Retinal pigment epithelial cell (primary cell): ENCODE results near the gene LCNL1.

Experiments
- DNase-seq: peaks from one replicate; pipeline ENCODE4 v3.0.0-alpha.2; 2010; ENCODE audit warnings: low read depth
- H3K4me3 ChIP-seq: 2 replicates; pipeline ENCODE4 v1.5.1; 2011; ENCODE audit warnings: mild to moderate bottlenecking, low read length, control low read depth, moderate library complexity
- TF ChIP-seq, protein P1 (sequence below): conservative IDR thresholded peaks from 2 replicates; pipeline ENCODE4 v1.5.1; 2011; ENCODE audit warnings: low read depth, low read length, control low read depth, inconsistent platforms

LCNL1 gene

DNA sequence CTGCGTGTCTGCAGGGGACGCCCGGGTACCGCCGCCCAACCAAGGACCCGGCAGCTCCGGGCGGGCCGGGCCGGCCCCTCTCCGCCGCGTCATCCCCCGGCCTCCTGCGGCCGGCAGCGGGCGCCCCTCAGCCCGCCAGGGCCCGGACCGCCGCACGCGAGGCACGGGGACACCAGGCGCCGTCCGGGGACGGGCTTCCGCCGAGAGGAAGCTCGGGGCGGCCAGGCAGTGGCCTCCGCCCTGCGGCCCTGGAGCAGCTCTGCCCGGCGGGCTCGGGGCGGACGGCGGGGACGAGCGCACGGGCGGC lies 38.6 kb upstream of the LCNL1 start:
- peak overlapping the region; percentile 68 for H3K4me3 ChIP-seq
- TF ChIP-seq, protein P1, sequence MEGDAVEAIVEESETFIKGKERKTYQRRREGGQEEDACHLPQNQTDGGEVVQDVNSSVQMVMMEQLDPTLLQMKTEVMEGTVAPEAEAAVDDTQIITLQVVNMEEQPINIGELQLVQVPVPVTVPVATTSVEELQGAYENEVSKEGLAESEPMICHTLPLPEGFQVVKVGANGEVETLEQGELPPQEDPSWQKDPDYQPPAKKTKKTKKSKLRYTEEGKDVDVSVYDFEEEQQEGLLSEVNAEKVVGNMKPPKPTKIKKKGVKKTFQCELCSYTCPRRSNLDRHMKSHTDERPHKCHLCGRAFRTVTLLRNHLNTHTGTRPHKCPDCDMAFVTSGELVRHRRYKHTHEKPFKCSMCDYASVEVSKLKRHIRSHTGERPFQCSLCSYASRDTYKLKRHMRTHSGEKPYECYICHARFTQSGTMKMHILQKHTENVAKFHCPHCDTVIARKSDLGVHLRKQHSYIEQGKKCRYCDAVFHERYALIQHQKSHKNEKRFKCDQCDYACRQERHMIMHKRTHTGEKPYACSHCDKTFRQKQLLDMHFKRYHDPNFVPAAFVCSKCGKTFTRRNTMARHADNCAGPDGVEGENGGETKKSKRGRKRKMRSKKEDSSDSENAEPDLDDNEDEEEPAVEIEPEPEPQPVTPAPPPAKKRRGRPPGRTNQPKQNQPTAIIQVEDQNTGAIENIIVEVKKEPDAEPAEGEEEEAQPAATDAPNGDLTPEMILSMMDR = no peak
- DNase-seq = no peak

DNA sequence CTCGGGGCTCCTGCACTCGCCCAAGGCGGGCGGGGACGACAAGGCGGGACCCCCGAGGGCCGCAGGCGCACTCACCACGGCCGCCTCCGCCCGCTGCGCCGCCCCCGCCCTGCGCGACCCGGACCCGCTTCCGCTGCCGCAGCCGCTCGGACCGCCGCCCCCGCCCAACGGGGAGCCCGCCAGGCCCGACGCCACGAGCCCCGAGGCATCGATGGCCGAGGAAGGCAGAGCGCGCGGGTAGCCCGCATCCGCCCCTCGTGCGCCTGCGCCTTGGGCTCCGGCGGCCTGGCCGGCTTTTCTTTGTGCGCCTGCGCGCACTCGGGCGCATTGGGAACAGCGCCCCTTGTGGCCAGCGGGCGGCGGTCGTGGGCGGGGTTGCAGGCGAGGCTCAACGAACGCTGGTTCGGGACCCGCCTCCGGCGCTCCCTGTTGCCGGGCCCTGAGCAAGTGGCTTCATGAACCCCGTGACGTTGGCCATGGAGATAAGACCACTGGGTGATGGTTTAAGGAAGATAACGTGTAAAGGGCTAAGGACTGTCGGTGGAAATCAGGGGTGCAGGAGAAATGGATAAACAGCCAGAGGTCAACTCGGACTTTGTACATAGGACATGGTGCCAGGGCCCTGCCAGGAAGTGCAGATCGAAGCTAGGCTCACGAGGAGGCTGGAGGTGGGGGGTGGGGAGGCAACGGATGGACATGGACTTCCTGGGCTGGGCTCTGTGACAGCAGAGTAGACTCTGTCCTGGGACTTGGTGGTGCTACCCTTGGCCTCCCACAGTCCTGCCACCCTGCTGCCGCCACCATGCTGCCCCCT lies 38.1 kb upstream of the LCNL1 start, which contains the start of the genes C8G and FBXW5:
Gene C8G, plus strand, starts transcription at position 725 of the 814 bp plus-strand sequence. Its CDS starts 78 bp downstream, at position 803.
Gene FBXW5, minus strand, starts transcription at position 220 of the 814 bp plus-strand sequence. CDS start 655 bp downstream, outside the sequence.
- H3K4me3 ChIP-seq = peak within 1 kb of the TSS; percentile 68
- peak; percentile 49 for DNase-seq
- TF ChIP-seq, protein P1 = peak; percentile 87

DNA sequence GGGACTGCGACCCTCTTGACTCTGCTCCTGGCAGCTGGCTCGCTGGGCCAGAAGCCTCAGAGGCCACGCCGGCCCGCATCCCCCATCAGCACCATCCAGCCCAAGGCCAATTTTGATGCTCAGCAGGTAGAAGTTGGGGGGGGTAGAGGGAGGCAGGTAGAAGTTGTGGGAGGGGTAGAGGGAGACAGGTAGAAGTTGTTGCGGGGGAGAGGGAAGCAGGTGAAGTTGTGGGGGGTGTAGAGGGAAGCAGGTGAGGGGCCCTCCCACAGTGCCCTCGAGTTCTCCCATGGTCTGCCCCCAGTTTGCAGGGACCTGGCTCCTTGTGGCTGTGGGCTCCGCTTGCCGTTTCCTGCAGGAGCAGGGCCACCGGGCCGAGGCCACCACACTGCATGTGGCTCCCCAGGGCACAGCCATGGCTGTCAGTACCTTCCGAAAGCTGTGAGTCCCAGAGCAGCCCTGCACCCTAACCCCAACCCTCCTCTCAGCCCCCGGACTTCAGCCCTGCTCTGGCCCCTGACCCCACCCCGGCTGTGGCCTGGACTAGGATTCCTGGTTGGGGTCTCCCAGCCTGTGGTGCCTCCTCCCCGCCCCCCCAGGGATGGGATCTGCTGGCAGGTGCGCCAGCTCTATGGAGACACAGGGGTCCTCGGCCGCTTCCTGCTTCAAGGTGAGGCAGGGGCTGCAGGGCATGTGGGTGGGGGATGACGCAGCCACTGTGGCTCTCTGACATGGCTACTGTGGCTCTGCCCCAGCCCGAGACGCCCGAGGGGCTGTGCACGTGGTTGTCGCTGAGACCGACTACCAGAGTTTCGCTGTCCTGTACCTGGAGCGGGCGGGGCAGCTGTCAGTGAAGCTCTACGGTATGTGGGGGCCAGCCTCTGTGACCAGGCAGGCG lies 37.2 kb upstream of the LCNL1 start:
- DNase-seq = no peak
- TF ChIP-seq, protein P1 = no peak
- H3K4me3 ChIP-seq = no peak overlapping the region

DNA sequence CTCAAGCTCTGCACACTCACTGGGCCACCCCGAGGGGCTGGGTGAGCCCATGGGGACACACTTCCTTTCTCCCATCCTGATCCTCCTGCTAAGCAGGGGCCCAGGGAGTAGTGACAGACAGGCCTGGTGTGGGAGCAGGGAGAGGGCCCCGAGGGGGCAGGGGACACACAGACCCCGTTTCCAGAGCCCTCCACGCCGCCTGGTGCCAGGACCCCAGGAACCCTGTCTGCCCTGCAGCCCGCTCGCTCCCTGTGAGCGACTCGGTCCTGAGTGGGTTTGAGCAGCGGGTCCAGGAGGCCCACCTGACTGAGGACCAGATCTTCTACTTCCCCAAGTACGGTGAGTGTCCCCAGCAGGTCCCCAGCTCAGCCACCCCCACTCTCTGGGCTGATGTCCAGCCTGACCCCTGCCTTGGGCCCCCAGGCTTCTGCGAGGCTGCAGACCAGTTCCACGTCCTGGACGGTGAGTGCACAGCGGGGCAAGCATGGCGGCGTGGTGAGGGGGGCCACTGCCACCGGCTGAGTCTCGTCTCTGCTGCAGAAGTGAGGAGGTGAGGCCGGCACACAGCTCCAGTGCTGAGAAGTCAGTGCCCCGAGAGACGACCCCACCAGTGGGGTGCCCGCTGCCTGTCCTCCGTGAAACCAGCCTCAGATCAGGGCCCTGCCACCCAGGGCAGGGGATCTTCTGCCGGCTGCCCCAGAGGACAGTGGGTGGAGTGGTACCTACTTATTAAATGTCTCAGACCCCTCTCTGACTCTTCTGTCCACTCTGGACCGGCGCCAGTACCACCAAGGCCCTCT lies 36.4 kb upstream of the LCNL1 start:
- H3K4me3 ChIP-seq = no peak overlapping the region

DNA sequence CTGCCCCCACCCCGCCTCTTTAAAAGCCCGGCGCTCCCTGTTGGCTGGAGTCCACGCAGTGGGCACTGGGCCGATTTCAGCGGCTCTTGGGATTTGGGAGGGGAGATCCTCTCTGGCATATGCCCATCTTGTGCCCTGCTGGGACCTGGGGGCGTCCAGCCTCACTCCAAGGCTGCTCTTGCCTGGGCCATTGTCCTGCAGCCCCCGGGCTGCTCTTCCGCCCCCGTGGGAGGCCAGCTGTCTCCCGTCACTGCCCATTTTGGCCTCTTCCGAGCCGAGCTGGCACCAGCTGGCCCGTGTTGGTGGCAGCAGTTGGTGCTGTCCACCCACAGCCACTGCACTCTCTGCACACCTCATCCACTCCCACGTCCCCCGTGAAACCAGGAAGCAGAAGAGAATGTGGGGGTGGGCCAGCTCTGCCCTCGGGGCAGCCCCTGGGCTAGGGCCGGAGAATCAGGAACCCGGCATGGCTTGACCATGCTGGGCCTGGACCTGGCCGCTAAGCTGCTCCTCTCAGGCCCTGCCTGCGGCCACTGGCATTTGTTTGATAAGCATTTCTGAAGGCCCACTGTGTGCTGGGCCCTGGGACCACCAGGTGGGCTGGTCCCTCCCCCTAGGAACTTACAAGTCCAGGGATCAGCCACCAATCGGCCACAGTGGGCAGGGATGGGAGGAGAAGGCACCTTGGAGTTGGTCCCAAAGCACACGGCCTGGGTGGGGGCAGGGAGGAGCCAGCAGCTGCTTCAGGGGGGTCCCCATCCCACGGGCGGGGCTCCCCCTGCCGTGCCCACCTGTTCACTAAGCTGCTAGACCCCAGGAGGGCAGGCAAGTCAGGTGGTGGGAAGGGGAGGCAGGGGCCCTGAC lies 35.5 kb upstream of the LCNL1 start:
- TF ChIP-seq, protein P1 = no peak
- DNase-seq = no peak
- no peak overlapping the region for H3K4me3 ChIP-seq

More for the DNA sequence above, 36.4 kb upstream of the LCNL1 start:
- TF ChIP-seq, protein P1 = no peak
- DNase-seq = no peak
